ENCODE measurements around the gene FBN2.
A peak's percentile ranks its signal among the peaks of the same experiment; 100 is the strongest.

Gene FBN2

GRCh38 chr5:128412145-128412930, 125.7 kb downstream of the FBN2 start:
- Mint-ChIP-seq H3K9me3 (peaks cover 23% of the 10 kb centered on the region), H3K4me1 (peaks cover 5% of the 10 kb centered on the region), H3K27me3 (ENCODE audit: low read depth, poor library complexity) (no peaks in the 10 kb centered on the region), H3K27ac (peak overlapping the region; percentile 12), H3K4me3 (no peak overlapping the region), H3K36me3 (ENCODE audit: low read depth) (peaks cover 80% of the 10 kb centered on the region)
- no peak for DNase-seq
- no peak for TF ChIP-seq CTCF (IDR thresholded peaks at IDR 0.05)

GRCh38 chr5:128409166-128409800, 128.8 kb downstream of the FBN2 start:
- Mint-ChIP-seq H3K9me3 (peaks cover 4% of the 10 kb centered on the region), H3K4me1 (peaks cover 16% of the 10 kb centered on the region), H3K36me3 (ENCODE audit: low read depth) (peaks cover 78% of the 10 kb centered on the region)

GRCh38 chr5:128408622-128409021, 129.4 kb downstream of the FBN2 start:
- Mint-ChIP-seq H3K9me3 (no peaks in the 10 kb centered on the region), H3K4me3 (no peak overlapping the region), H3K27ac (peak overlapping the region; percentile 69), H3K36me3 (ENCODE audit: low read depth) (peaks cover 80% of the 10 kb centered on the region), H3K4me1 (peaks cover 17% of the 10 kb centered on the region), H3K27me3 (ENCODE audit: low read depth, poor library complexity) (no peaks in the 10 kb centered on the region)
- DNase-seq, result no peak
- TF ChIP-seq CTCF (IDR thresholded peaks at IDR 0.05), result no peak

More at GRCh38 chr5:128409166-128409800, 128.8 kb downstream of the FBN2 start:
- H3K4me3 Mint-ChIP-seq, result no peak overlapping the region
- TF ChIP-seq CTCF (IDR thresholded peaks at IDR 0.05), result no peak
- H3K27me3 Mint-ChIP-seq (ENCODE audit: low read depth, poor library complexity), result no peaks in the 10 kb centered on the region
- peak overlapping the region; percentile 29 for H3K27ac Mint-ChIP-seq
- DNase-seq, result no peak

- H3K36me3 Mint-ChIP-seq (ENCODE audit: low read depth), result peaks cover 77% of the 10 kb centered on the region
- H3K27ac Mint-ChIP-seq, result peak overlapping the region; percentile 23
- H3K4me1 Mint-ChIP-seq, result peaks cover 17% of the 10 kb centered on the region
- no peak overlapping the region for H3K4me3 Mint-ChIP-seq
- TF ChIP-seq CTCF (IDR thresholded peaks at IDR 0.05), result no peak
- DNase-seq, result no peak
- no peaks in the 10 kb centered on the region for H3K9me3 Mint-ChIP-seq
- H3K27me3 Mint-ChIP-seq (ENCODE audit: low read depth, poor library complexity), result no peaks in the 10 kb centered on the region
Observed at GRCh38 chr5:128407944-128408343, 130.1 kb downstream of the FBN2 start.

- Mint-ChIP-seq H3K4me3 (no peak overlapping the region), H3K27ac (peak overlapping the region; percentile 77), H3K36me3 (ENCODE audit: low read depth) (peaks cover 77% of the 10 kb centered on the region), H3K9me3 (no peaks in the 10 kb centered on the region), H3K27me3 (ENCODE audit: low read depth, poor library complexity) (no peaks in the 10 kb centered on the region), H3K4me1 (peaks cover 17% of the 10 kb centered on the region)
- no peak for DNase-seq
- no peak for TF ChIP-seq CTCF (IDR thresholded peaks at IDR 0.05)
Observed at GRCh38 chr5:128406803-128407202, 131.2 kb downstream of the FBN2 start.

Data from nephron progenitor cell (in vitro differentiated cells).